Right forelimb (tissue), 1 donor: ENCODE results near the gene GPS2.
"Not testable (repeated sequence)": the region's sequence is repeated elsewhere in the genome, so short reads cannot be mapped to it uniquely, and the experiment has no call there.

Source experiments
- DNase-seq: peaks from one replicate; pipeline ENCODE4 v3.0.0-alpha.2; 2018

Gene GPS2, protein sequence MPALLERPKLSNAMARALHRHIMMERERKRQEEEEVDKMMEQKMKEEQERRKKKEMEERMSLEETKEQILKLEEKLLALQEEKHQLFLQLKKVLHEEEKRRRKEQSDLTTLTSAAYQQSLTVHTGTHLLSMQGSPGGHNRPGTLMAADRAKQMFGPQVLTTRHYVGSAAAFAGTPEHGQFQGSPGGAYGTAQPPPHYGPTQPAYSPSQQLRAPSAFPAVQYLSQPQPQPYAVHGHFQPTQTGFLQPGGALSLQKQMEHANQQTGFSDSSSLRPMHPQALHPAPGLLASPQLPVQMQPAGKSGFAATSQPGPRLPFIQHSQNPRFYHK

DNA sequence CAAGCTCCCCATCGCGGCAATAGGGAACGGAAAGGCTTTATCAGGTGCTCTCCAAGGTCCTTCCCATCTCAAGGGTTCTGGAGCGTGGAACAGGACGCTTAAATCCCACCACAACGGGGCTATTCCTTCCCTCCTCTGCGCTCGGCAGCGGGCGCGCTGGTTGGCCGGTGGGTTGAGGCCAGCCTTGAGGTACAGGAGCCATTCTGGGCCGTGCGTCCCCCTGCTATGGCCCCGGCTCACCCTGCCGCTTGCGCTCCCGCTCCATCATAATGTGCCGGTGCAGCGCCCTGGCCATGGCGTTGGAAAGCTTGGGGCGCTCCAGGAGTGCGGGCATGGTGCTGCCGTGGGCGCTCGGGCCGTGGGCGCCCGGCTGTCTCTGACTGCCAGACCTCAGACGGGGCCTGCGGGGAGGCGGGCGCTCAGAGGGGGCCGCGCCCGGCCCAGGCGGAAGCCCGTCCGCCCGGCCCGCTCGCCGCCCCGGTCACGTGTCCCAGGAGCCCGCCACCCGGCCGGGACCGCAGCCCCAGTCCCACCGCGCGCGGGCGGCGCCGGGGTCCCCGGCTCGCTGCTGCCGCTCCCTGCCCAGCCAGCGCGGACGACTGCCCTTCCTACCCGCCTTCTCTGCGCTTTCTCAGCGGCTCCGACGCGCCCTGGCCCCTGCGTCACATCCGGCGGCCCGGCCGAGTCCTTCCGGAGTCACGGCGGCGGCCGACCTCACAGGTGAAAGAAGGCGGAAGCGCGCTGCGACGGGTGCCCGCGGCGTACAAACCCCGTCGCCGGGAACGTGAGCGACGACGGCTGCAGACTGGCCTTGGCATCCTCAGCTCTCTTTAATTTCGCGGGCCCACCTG lies at the start of gene GPS2:
Gene GPS2, minus strand, starts transcription at position 642 of the 851 bp plus-strand sequence. Its CDS starts 308 bp downstream, at position 334.
- peak; percentile 96 for DNase-seq

DNA sequence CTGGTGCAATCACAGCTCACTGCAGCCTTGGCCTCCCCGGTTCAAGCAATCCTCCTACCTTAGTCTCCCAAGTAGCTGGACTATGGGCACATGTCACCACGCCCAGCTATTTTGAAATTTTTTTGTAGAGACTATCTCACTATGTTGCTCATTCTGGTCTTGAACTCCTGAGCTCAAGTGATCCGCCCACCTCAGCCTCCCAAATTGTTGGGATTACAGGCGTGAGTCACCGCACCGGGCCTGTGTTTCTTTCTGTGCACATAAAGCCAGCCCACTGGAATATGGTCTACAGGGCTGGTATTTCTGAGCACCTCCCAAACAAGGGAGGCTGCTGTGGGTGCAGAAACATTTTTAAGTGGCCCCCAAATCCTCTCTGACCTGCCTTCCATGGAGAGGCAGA lies 48.2 kb upstream of the GPS2 start:
- DNase-seq: no peak

DNA sequence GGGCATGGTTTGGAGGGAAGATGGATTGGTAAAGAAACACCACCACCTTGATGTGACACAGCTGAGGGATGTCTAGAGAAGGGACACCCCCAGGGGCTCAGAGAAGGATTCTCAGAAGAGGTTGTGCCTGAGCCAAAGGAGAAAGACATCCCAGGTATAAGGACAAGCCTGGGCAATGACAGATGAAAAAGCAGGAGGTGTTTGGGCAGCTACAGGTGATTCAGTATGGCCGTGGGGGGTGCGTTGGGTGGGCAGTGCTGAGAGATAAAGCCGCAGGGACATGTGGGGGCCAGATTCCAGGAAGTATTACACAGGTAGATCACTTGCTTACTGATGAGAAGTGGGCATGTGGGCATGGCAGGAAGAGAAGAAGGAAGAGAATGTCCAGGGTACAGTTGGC lies 46.7 kb upstream of the GPS2 start:
- no peak for DNase-seq

DNA sequence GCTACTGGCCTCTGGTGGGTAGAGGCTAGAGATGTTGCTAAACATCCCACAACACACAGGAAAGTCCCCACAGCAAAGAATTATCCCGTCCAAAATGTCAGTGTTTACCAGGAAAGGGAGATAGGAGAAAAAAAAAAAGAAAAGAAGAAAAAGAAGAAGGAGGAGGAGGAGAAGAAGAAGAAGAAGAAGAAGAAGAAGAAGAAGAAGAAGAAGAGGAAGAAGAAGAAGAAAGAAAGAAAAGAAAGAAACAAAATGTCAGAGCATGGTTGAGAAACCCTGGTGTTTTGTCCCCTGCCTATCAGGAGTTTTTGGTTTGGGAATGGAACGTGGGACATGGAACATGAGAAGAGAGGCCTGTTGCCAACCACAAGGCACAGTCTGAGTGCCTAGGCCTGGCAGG lies 42.2 kb upstream of the GPS2 start:
- no peak for DNase-seq

DNA sequence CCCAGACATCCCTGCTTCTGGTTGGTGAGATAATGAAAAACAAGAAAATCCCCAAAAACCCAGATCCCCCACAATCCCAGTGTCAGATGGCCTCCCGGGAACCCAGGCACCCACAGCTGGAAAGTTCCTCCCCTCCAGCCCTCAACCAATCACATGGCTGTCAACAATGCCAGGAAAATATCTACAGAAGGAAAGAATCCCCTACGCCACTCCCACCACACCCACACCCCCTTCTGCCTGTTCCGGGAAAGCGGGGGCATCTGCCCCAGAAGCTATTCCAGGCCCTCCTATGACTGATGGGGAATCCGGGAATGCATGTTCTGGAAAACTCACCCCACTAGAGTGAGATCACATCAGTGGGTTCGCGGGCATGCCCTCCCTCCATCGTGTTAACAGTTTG lies 41.6 kb upstream of the GPS2 start:
- DNase-seq: no peak

DNA sequence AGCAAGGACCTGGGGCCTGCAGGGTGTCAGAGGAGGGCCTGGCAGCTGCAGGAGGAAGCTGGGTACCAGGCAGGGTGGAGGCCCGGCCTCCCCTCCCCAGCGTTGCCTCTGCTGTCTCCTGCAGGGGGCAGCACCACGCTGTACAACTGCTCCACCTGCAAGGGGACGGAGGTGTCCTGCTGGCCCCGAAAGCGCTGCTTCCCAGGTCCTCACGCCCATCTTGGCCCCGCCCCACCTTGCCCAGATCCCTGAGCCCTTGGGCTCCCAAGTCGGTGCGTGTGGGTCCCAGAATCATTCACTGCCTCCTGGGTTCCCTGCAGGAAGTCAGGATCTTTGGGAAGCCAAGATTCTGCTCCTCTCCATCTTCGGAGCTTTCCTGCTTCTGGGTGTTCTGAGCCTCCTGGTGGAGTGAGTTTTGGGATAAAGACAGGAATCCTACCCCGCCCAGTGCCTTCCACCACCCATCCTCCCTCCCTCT lies 41.0 kb upstream of the GPS2 start:
- DNase-seq: peak; percentile 83

DNA sequence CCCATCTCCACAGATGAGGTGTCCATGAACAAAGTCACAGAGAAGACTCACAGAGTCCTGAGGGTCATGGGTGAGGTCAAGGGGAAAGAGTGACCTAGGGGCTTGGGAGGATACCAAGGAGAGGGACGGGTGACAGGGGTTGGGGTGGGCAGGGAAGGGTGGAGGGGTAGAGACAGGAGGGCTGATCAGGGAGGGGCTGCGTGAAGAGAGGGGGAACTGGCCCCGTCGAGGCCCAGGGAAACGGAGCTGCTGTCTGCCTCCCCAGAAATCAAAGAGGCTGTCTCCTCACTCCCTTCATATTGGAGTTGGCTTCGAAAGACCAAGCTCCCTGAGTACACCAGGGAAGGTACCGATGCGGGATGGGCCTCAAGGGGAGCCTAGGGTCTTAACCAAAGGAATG lies 40.4 kb upstream of the GPS2 start:
- DNase-seq: no peak

DNA sequence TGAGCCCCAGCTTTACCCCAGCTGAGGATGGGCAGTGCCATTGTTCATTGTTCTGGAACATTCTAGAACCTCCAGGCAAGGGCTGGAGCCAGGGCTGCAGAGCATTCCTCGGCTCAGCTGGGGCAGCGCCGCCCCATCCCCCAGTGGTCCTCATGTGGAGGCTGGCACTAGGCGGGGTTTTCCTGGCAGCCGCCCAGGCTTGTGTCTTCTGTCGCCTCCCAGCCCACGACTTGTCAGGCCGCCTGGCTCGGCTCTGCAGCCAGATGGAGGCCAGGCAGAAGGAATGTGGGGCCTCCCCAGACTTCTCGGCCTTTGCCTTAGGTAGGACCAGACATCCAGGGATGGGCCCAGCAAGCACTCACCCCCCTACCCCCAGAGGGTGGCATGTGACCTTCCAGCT lies 39.9 kb upstream of the GPS2 start, which contains the start of gene TMEM95:
Gene TMEM95, plus strand, starts transcription at position 104 of the 400 bp plus-strand sequence. Its CDS starts 49 bp downstream, at position 153.
- DNase-seq: no peak

DNA sequence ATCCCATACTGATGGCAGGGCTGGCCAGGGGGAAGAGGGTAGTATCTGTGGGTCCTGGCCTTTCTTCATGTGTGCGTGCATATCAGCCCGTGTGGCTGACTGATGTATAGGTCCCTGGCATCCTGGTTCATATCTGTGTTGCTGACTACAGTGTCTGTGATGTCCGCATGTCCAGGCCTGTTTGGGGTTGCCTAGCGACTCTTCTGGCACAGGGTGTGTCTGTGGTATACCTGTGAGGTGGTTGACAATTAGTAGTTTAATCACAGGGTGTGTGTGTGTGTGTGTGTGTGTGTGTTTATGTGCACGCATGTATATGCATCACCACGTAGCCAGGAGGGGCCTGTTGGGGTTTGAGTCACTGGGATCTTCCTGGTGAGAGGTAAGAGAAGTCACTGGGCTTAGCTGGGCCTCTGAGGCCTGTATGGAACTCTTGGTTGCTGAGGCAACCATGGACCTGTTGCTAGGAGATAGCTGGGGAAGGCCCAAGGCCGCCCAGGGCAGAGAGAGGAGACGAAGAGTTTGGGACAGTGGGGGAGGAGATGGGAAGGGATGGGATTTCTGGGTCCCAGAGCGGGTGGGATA lies 39.2 kb upstream of the GPS2 start:
- DNase-seq: no peak

DNA sequence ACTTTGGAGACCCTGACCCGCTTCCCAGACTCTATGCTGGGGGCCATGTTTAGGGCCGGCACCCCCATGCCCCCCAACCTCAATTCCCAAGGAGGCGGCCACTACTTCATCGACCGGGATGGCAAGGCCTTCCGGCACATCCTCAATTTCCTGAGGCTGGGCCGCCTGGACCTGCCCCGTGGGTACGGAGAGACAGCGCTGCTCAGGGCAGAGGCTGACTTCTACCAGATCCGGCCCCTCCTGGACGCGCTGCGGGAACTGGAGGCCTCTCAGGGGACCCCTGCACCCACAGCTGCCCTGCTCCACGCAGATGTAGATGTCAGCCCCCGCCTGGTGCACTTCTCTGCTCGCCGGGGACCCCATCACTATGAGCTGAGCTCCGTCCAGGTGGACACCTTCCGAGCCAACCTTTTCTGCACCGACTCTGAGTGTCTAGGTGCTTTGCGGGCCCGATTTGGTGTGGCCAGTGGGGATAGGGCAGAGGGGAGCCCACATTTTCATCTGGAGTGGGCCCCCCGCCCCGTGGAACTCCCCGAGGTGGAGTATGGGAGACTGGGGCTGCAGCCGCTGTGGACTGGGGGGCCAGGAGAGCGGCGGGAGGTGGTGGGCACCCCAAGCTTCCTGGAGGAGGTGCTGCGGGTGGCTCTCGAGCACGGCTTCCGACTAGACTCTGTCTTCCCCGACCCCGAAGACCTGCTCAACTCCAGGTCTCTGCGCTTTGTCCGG lies 37.9 kb upstream of the GPS2 start:
- DNase-seq: no peak

DNA sequence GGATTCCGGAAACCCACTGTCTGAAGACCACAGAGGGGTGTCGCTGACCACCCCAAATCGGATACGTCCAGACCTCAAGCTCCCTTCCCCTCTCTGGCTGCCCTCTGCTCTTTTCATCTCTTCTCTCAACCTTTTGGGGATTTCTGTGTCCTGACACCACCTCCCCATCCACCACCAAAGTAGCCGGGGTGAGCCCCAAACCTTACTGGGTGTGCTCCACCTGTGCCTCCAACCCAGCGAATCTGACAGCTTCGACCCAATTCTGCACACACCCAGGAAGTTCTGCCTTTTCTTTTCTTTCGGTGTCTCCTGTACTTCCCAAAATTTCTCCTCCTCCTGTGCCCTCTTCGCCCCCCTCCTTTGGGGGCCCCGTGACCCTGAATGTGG lies 37.3 kb upstream of the GPS2 start:
- no peak for DNase-seq

DNA sequence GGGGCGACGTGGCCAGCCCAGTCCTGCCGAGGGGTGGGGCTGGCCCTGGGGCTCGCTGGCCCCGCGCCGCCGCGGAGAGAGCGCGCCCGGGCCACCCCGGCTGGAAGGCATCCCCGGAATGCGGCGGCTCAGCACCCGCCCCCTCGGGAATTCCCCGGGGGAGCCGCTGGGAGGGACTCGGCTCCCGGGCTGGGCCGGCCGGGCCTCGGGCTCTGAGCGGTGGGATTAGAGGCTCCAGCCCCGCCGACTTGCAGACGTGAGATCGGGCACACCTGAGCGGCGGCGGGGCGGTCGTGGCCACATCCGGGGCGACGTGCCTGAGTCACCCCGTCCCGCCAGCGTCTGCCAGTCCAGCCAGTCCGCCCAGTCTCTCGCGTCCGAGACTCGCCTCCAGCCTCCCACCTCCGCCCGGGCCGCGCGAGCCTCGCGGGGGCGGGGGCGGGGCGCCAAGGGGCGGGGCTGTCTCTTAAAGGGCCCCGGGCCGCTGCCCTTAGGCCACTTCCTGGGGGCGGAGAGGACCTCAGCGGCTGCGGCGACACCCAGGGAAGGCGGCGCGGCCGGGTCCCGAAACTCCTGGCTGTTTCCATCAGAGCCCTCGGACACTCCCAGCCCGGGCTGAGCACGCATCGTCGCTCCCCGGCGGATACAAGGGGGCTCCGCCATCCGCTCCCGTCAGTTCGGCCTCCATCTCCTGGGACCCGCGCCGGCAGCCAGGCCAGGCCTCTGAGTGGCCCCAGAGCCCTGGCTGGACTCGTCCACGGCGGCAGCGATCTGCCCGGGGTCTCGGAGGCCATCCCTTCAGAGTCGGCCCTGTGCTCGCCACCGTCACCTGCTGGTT lies 36.7 kb upstream of the GPS2 start, which contains the start of gene KCTD11:
Gene KCTD11, plus strand, starts transcription at position 498 of the 838 bp plus-strand sequence.
- DNase-seq: peak; percentile 90

DNA sequence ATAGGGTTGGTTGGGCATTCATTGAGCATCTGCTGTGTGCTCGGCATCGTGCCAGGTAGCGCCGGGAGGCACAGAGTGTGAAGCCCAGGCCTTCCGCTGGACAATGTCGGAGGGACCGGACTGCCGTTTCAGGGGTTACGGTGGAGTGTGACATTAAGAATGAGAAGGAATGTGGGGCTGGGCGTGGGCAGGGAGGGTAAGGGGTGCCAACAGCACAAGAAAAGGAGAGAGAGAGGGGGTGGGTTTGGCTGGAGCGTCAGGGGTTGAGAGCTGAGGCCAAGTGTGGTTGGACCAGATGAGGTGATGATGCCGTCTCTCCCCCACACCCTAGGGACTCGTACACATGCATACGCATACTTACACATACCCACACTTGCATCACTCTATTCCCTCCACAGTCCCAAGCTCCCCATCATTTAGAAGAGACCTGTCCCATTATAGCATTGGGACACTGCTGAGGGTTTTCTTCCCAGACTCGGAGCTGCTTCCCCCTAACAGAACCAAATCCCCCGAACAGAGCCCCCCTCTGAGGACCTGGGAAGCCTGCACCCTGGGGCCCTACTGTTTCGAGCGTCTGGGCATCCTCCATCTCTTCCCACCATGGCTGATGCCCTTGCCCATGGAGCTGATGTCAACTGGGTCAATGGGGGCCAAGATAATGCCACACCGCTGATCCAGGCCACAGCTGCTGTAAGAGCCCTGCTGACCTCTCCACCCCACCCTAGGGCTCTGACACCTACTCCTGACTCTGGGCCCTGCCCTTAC lies 33.5 kb upstream of the GPS2 start:
- no peak for DNase-seq

DNA sequence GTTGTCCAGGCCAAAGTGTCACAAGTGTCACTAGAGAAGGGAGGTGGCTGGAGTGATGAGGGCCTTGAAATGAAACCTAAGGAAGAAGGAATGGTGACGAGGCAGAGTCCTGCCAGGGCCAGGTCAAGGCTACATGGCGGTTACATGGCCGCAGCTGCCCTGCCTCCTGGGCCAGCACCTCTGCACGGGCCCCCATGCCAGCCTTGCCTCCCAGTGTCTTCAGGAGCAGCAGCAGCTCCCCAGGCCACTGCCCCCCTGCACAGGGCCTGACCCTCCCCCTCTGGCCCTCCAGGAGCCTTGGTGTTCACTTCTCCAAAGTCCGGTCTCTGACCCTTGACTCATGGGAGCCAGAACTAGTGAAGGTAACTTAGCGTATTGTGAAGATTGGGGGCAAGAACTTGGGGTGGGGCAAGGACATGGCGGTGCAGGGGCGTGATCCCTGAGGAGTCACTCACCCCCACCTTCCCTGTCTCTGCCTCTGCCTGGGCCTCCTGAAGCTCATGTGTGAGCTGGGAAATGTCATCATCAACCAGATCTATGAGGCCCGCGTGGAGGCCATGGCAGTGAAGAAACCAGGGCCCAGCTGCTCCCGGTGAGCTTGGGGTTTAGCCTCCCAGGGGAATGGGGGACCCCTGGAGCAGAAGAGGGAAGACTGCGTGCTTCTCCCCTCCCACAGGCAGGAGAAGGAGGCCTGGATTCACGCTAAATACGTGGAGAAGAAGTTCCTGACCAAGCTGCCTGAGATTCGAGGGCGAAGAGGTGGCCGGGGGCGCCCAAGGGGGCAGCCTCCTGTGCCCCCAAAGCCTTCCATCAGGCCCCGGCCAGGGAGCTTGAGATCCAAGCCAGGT lies 32.7 kb upstream of the GPS2 start:
- no peak for DNase-seq

DNA sequence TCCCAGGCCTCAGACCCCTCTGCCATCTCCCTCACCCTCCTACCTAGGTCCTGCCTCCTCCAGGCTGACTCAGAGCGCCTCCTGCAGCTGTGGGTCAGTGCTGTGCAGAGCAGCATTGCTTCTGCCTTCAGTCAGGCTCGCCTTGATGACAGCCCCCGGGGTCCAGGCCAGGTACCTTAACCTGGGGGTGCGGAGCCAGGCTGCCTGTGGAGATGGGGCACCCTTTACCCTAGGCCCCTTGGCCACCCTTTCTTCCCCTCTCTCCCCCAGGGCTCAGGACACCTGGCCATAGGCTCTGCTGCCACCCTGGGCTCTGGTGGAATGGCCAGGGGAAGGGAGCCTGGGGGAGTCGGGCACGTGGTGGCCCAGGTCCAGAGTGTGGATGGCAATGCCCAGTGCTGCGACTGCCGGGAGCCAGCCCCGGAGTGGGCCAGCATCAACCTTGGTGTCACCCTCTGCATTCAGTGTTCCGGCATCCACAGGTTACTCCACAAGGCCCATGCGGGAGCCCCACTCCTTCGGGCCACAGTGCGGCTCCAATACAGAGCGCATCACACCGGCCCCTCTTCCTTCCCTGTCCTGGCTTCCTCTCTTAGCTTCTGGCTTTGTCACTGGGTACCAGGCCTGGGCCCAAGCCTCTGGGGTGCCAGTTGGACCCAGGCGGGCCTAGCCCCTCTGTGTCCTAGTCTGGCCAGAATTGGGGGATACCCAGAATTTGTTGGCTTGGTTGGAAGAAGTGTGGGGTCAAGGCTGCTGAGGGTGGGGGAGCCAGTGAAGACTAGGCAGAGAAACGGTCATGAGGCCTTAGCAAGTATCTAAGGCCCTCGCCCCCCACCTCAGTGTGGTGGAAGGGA lies 31.8 kb upstream of the GPS2 start:
- no peak for DNase-seq

DNA sequence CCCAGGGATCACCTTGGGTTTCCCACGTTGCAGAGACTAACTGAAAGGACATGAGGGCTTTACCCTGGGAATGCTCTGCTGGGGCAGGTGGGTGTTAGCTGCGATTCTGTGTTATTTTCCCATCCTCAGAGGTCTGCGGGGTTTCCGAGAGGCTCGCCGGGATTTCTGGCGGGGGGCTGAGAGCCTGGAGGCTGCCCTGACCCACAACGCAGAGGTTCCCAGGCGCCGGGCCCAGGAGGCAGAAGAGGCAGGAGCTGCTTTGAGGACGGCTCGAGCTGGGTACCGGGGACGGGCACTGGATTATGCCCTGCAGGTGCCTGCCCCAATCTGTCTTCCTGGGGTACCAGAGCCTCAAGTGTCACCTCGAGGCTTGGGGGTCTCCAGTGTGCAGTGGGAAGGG lies 28.1 kb upstream of the GPS2 start:
- DNase-seq: no peak

DNA sequence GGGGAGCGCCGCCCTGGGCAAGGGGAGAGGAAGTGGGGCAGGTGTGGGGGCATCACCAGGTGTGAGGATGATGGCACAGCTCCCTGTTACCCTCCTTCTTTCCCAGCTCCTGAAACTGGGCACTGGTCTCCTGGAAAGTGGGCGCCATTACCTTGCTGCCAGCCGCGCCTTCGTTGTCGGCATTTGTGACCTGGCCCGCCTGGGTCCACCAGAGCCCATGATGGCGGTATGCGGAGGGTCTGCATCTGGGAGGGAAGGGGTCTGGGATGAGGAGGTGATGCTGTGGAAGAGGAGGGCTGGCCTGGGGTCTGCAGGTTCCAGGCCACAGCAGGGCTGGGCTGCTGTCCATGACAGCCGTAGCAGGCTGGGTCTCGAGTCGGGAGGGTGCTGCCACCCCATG lies 26.7 kb upstream of the GPS2 start:
- no peak for DNase-seq

DNA sequence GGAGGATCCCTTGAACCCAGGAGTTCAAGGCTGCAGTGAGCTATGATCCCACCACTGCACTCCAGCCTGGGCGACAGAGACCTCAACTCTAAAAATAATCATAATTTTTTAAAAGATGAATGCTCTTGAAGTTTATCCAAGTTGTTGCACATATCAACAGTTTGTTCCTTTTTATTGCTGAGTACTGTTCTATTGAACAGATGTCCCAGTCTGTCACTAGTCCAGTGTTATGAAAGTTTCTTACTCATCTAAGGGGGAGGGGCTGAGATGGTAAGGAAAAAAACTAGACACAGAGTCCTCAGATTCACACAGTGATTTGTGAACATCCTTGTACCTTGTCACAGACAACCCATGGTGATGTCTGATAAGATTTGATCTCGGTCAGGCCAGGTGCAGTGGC lies 25.0 kb upstream of the GPS2 start:
- no peak for DNase-seq

DNA sequence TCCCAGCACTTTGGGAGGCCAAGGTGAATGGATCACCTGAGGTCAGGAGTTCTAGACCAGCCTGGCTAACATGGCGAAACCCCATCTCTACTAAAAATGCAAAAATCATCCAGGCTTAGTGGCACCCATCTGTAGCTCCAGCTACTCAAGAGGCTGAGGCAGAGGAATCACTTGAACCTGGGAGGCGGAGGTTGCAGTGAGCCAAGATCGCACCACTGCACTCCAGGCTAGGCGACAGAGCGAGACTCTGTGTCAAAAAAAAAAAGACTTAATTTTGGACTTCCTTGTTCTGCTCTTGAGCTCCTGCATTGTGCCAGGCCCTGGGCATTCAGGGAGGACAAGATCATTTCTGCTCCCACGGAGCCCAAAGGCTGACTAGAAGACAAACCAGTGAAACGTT lies 22.4 kb upstream of the GPS2 start:
- not testable (repeated sequence) for DNase-seq
